CD4-positive, alpha-beta memory T cell (primary cell): Measurements from ENCODE around the gene DCLRE1B. TPM values are rescaled to one million over a fixed set of nuclear protein-coding genes. Genes with fewer than 3 reads are reported as not detected.

Experiments used
- CTCF ChIA-PET: fragments of 350-600 bp; sonication (Branson Sonifier 250); formaldehyde crosslinking; loops from one replicate; lab custom pipeline; 2021; ENCODE audit warnings: inconsistent platforms; ENCODE audit not compliant: partially characterized antibody; lab: Charles Lee
- POLR2A ChIA-PET: fragments of 350-600 bp; sonication (Branson Sonifier 250); formaldehyde crosslinking; loops from one replicate; lab custom pipeline; 2021; ENCODE audit not compliant: partially characterized antibody; lab: Charles Lee
- DNase-seq, 5 donors: peaks; one replicate each; pipeline versions ENCODE4 v3.0.0 to v3.0.0-alpha.2; 2020 to 2022; ENCODE audit warnings: mixed read lengths in 1 of 5
- H3K27ac ChIP-seq: one replicate; pipeline ENCODE4 v1.7.0; 2013; ENCODE audit warnings: low read depth, low read length
- H3K27me3 ChIP-seq: 2 replicates; pipeline ENCODE4 v1.7.0; 2013; ENCODE audit warnings: mild to moderate bottlenecking, low read length, moderate library complexity; ENCODE audit not compliant: insufficient read depth
- H3K36me3 ChIP-seq: 2 replicates; pipeline ENCODE4 v1.7.0; 2013; ENCODE audit warnings: mild to moderate bottlenecking, low read length, moderate library complexity; ENCODE audit not compliant: insufficient read depth
- H3K4me1 ChIP-seq: 2 replicates; pipeline ENCODE4 v1.7.0; 2013; ENCODE audit warnings: mild to moderate bottlenecking, low read length, moderate library complexity; ENCODE audit not compliant: insufficient read depth
- H3K4me3 ChIP-seq, 2 donors: one replicate each; pipeline ENCODE4 v1.7.0; 2013; ENCODE audit warnings: low read length in 2 of 2, mild to moderate bottlenecking in 1 of 2
- H3K9me3 ChIP-seq, 2 donors: one replicate each; pipeline ENCODE4 v1.7.0; 2013; ENCODE audit warnings: low read length in 2 of 2, control low read depth in 1 of 2; ENCODE audit not compliant: control insufficient read depth in 1 of 2
- H3K27ac Mint-ChIP-seq, 7 donors: one replicate each; pipeline ENCODE4 v1.8.0; 2020 to 2021; ENCODE audit warnings: mixed read lengths in 7 of 7, mild to moderate bottlenecking in 6 of 7, inconsistent platforms in 3 of 7, moderate library complexity in 3 of 7
- H3K27me3 Mint-ChIP-seq, 2 donors: one replicate each; pipeline ENCODE4 v1.8.0; 2020 to 2021; ENCODE audit warnings: mixed read lengths in 2 of 2
- H3K36me3 Mint-ChIP-seq, 2 donors: one replicate each; pipeline ENCODE4 v1.8.0; 2020 to 2021; ENCODE audit warnings: mixed read lengths in 2 of 2, inconsistent platforms in 1 of 2, mild to moderate bottlenecking in 1 of 2
- H3K4me1 Mint-ChIP-seq, 4 donors: one replicate each; pipeline ENCODE4 v1.8.0; 2020 to 2021; ENCODE audit warnings: mixed read lengths in 4 of 4, mild to moderate bottlenecking in 1 of 4
- H3K4me3 Mint-ChIP-seq, 8 donors: one replicate each; pipeline ENCODE4 v1.8.0; 2020 to 2021; ENCODE audit warnings: mixed read lengths in 8 of 8, mild to moderate bottlenecking in 7 of 8, moderate library complexity in 6 of 8, inconsistent platforms in 3 of 8
- H3K9me3 Mint-ChIP-seq, 8 donors: one replicate each; pipeline ENCODE4 v1.8.0; 2020 to 2021; ENCODE audit warnings: mixed read lengths in 8 of 8, mild to moderate bottlenecking in 5 of 8, inconsistent platforms in 3 of 8, moderate library complexity in 1 of 8
- intact Hi-C: fragments of 100-400 bp; cut with micrococcal nuclease; formaldehyde crosslinking; loops from one replicate; pipeline ENCODE4 v1.15.1; 2023
- polyA plus RNA-seq, 2 donors: library from polyadenylated mRNA; unstranded; fragments of 300-500 nt; fragmentation: Illumina TruSeq; gene quantifications; one replicate each; pipeline ENCODE4 v1.2.3, GENCODE V29; 2021
- total RNA-seq, 2 experiments: library from RNA; stranded (reverse); gene quantifications; one replicate each; pipeline ENCODE4 v1.2.3, GENCODE V29; 2021

Gene DCLRE1B
- total and polyA plus RNA-seq, 4 experiments from 2014 or later = 2.8 to 5.4 (median 5.2) TPM

GRCh38 chr1:113937146-113937545 lies 32.0 kb downstream of the DCLRE1B start:
- Mint-ChIP-seq H3K9me3 (peaks cover 0 to 4% (median 0%) of the 10 kb centered on the region in 8 donors), H3K36me3 (peaks cover 15 to 28% of the 10 kb centered on the region in 2 donors), H3K4me1 (peaks cover 69 to 91% (median 81%) of the 10 kb centered on the region in 4 donors), H3K27me3 (no peaks in the 10 kb centered on the region), H3K27ac (peak overlapping the region; percentile 65 to 89 (median 82)), H3K4me3 (peak overlapping the region; percentile 56 to 83 (median 78))
- DNase-seq = no peak
- Histone ChIP-seq H3K27me3 (no peaks in the 10 kb centered on the region), H3K9me3 (no peaks in the 10 kb centered on the region), H3K4me1 (peaks cover 95% of the 10 kb centered on the region), H3K27ac (peak overlapping the region; percentile 14), H3K36me3 (peaks cover 11% of the 10 kb centered on the region), H3K4me3 (no peak overlapping the region)
- intact Hi-C loops = no loop called here
- ChIA-PET CTCF (interaction anchor here (0.8 to 1.8 kb wide), 3 partner anchors 10 to 348 kb away, joined by 3 to 7 read pairs (median 4); no protein-coding TSS in a partner anchor), POLR2A (interaction anchor here (1.1 to 7.7 kb wide), 4 partner anchors 7 to 12 kb away, joined by 3 to 88 read pairs (median 6); partner anchors contain the start of gene HIPK1)

GRCh38 chr1:113938192-113938591 lies 33.1 kb downstream of the DCLRE1B start:
- Histone ChIP-seq H3K27ac (no peak overlapping the region), H3K27me3 (no peaks in the 10 kb centered on the region), H3K9me3 (no peaks in the 10 kb centered on the region), H3K4me3 (no peak overlapping the region), H3K4me1 (peaks cover 94% of the 10 kb centered on the region), H3K36me3 (peaks cover 12% of the 10 kb centered on the region)
- ChIA-PET CTCF (interaction anchor here (1.0 to 2.5 kb wide), 5 partner anchors 9 to 865 kb away, joined by 3 to 8 read pairs (median 3); partner anchors contain the start of genes AP4B1 and LRIG2), POLR2A (interaction anchor here (1.4 to 7.7 kb wide), 3 partner anchors 8 to 22 kb away, joined by 5 to 88 read pairs (median 10); partner anchors contain the start of gene HIPK1)
- intact Hi-C loops = no loop called here
- H3K36me3 Mint-ChIP-seq = peaks cover 21 to 33% of the 10 kb centered on the region in 2 donors
- H3K9me3 Mint-ChIP-seq = peaks cover 0 to 4% (median 0%) of the 10 kb centered on the region in 8 donors
- peak overlapping the region in 6 of 8 donors; percentile 35 to 82 (median 50) for H3K4me3 Mint-ChIP-seq
- H3K4me1 Mint-ChIP-seq = peaks cover 66 to 89% (median 78%) of the 10 kb centered on the region in 4 donors
- H3K27me3 Mint-ChIP-seq = no peaks in the 10 kb centered on the region
- peak overlapping the region in 6 of 7 donors; percentile 67 to 89 (median 84) for H3K27ac Mint-ChIP-seq
- DNase-seq = no peak

GRCh38 chr1:113940365-113941244 lies 35.5 kb downstream of the DCLRE1B start:
- Histone ChIP-seq H3K27ac (peak overlapping the region; percentile 52), H3K4me1 (peaks cover 85% of the 10 kb centered on the region), H3K27me3 (no peaks in the 10 kb centered on the region), H3K4me3 (peak overlapping the region in 1 of 2 donors; percentile 35), H3K36me3 (peaks cover 15% of the 10 kb centered on the region), H3K9me3 (no peaks in the 10 kb centered on the region)
- Mint-ChIP-seq H3K27ac (peak overlapping the region; percentile 86 to 97 (median 91)), H3K4me3 (peak overlapping the region; percentile 59 to 89 (median 82)), H3K4me1 (peaks cover 56 to 85% (median 71%) of the 10 kb centered on the region in 4 donors), H3K27me3 (no peaks in the 10 kb centered on the region), H3K9me3 (peaks cover 0 to 2% (median 0%) of the 10 kb centered on the region in 8 donors), H3K36me3 (peaks cover 32 to 45% of the 10 kb centered on the region in 2 donors)
- intact Hi-C loops = loop anchor here (1.0 kb wide), 1 partner anchor 9 kb away; no protein-coding TSS in a partner anchor
- DNase-seq = peak; percentile 37 to 76 (median 47)
- ChIA-PET CTCF (interaction anchor here (0.7 to 3.1 kb wide), 10 partner anchors 8 to 105 kb away, joined by 3 to 20 read pairs (median 5); partner anchors contain the start of genes AP4B1, DCLRE1B and HIPK1), POLR2A (interaction anchor here (0.7 to 7.7 kb wide), 8 partner anchors 9 to 1322 kb away, joined by 3 to 88 read pairs (median 4); partner anchors contain the start of genes AP4B1, CAPZA1, DCLRE1B and HIPK1)

- peaks cover 32 to 50% of the 10 kb centered on the region in 2 donors for H3K36me3 Mint-ChIP-seq
- ChIA-PET CTCF (interaction anchor here (1.2 to 3.1 kb wide), 5 partner anchors 10 to 106 kb away, joined by 5 to 20 read pairs (median 7); partner anchors contain the start of genes AP4B1, DCLRE1B and HIPK1), POLR2A (interaction anchor here (0.9 to 7.7 kb wide), 4 partner anchors 11 to 129 kb away, joined by 3 to 88 read pairs (median 4); partner anchors contain the start of genes AP4B1, DCLRE1B, HIPK1 and RSBN1)
- Histone ChIP-seq H3K4me1 (peaks cover 85% of the 10 kb centered on the region), H3K27me3 (no peaks in the 10 kb centered on the region), H3K9me3 (no peaks in the 10 kb centered on the region), H3K36me3 (peaks cover 15% of the 10 kb centered on the region), H3K27ac (peak overlapping the region; percentile 52), H3K4me3 (peak overlapping the region in 1 of 2 donors; percentile 35)
- no peak for DNase-seq
- peaks cover 0 to 2% (median 0%) of the 10 kb centered on the region in 8 donors for H3K9me3 Mint-ChIP-seq
- H3K4me1 Mint-ChIP-seq = peaks cover 55 to 85% (median 71%) of the 10 kb centered on the region in 4 donors
- intact Hi-C loops = no loop called here
- peak overlapping the region; percentile 12 to 89 (median 82) for H3K4me3 Mint-ChIP-seq
- peak overlapping the region; percentile 86 to 97 (median 91) for H3K27ac Mint-ChIP-seq
- no peaks in the 10 kb centered on the region for H3K27me3 Mint-ChIP-seq
These were observed 36.1 kb downstream of the DCLRE1B start for GRCh38 chr1:113941245-113941559.

- POLR2A ChIA-PET = interaction anchor here (7.7 kb wide), 1 partner anchor 12 kb away, joined by 88 read pairs; the partner anchor contains the start of gene HIPK1
- no peak for DNase-seq
- Histone ChIP-seq H3K4me1 (peaks cover 85% of the 10 kb centered on the region), H3K9me3 (no peaks in the 10 kb centered on the region), H3K4me3 (no peak overlapping the region), H3K36me3 (peaks cover 15% of the 10 kb centered on the region), H3K27me3 (no peaks in the 10 kb centered on the region), H3K27ac (no peak overlapping the region)
- H3K4me3 Mint-ChIP-seq = peak overlapping the region in 1 of 8 donors; percentile 2
- H3K36me3 Mint-ChIP-seq = peaks cover 29 to 53% of the 10 kb centered on the region in 2 donors
- peaks cover 0 to 2% (median 0%) of the 10 kb centered on the region in 8 donors for H3K9me3 Mint-ChIP-seq
- no peaks in the 10 kb centered on the region for H3K27me3 Mint-ChIP-seq
- CTCF ChIA-PET = interaction anchor here (0.6 to 2.8 kb wide), 3 partner anchors 12 to 185 kb away, joined by 3 to 9 read pairs (median 4); partner anchors contain the start of gene HIPK1
- intact Hi-C loops = no loop called here
- H3K4me1 Mint-ChIP-seq = peaks cover 59 to 85% (median 74%) of the 10 kb centered on the region in 4 donors
- H3K27ac Mint-ChIP-seq = peak overlapping the region in 4 of 7 donors; percentile 22 to 74 (median 48)
These were observed 37.4 kb downstream of the DCLRE1B start for GRCh38 chr1:113942527-113942926.

- CTCF ChIA-PET = interaction anchor here (0.6 to 2.8 kb wide), 3 partner anchors 13 to 185 kb away, joined by 3 to 9 read pairs (median 4); partner anchors contain the start of gene HIPK1
- POLR2A ChIA-PET = interaction anchor here (0.9 to 7.7 kb wide), 2 partner anchors 9 to 13 kb away, joined by 4 to 88 read pairs; partner anchors contain the start of gene HIPK1
- intact Hi-C loops = no loop called here
- peak overlapping the region in 2 of 8 donors; percentile 0 to 78 for H3K4me3 Mint-ChIP-seq
- peaks cover 0 to under 1% (median 0%) of the 10 kb centered on the region in 8 donors for H3K9me3 Mint-ChIP-seq
- Histone ChIP-seq H3K27me3 (no peaks in the 10 kb centered on the region), H3K36me3 (peaks cover 15% of the 10 kb centered on the region), H3K27ac (no peak overlapping the region), H3K9me3 (no peaks in the 10 kb centered on the region), H3K4me1 (peaks cover 85% of the 10 kb centered on the region), H3K4me3 (no peak overlapping the region)
- peaks cover 58 to 85% (median 74%) of the 10 kb centered on the region in 4 donors for H3K4me1 Mint-ChIP-seq
- no peaks in the 10 kb centered on the region for H3K27me3 Mint-ChIP-seq
- H3K36me3 Mint-ChIP-seq = peaks cover 29 to 51% of the 10 kb centered on the region in 2 donors
- peak overlapping the region in 6 of 7 donors; percentile 25 to 81 (median 45) for H3K27ac Mint-ChIP-seq
- no peak for DNase-seq
These were observed 38.1 kb downstream of the DCLRE1B start for GRCh38 chr1:113943028-113943811.
